ENCODE data around the gene PDCD11. TPM values are rescaled to one million over a fixed set of nuclear protein-coding genes. Genes with fewer than 3 reads are reported as not detected.

Gene PDCD11
- total RNA-seq, 1 donor from 2014 or later, result 21.6 TPM

GRCh38 chr10:103457896-103458583, 61.6 kb downstream of the PDCD11 start:
- ATAC-seq (no peak), DNase-seq (no peak)
- Histone ChIP-seq H3K9me3 (no peaks in the 10 kb centered on the region), H3K27ac (no peak overlapping the region), H3K27me3 (ENCODE audit: low read depth) (no peaks in the 10 kb centered on the region), H3K36me3 (no peaks in the 10 kb centered on the region), H3K4me3 (no peak overlapping the region), H3K4me1 (peaks cover 1% of the 10 kb centered on the region)
- no peak for TF ChIP-seq CTCF (IDR thresholded peaks at IDR 0.05)
- intact Hi-C loops (cut with DNase I), result no loop called here

GRCh38 chr10:103458720-103459119, 62.3 kb downstream of the PDCD11 start, which contains the start of gene CALHM1:
TSS of gene CALHM1 (minus strand) at chr10:103458900. CDS start at chr10:103458751, 149 bp downstream.
- Histone ChIP-seq H3K36me3 (no peaks in the 10 kb centered on the region), H3K4me3 (no peak within 1 kb of the TSS), H3K27me3 (ENCODE audit: low read depth) (no peaks in the 10 kb centered on the region), H3K9me3 (no peaks in the 10 kb centered on the region), H3K4me1 (no peaks in the 10 kb centered on the region), H3K27ac (no peak within 1 kb of the TSS)
- no peak for TF ChIP-seq CTCF (IDR thresholded peaks at IDR 0.05)
- DNase-seq (no peak), ATAC-seq (no peak)
- intact Hi-C loops (cut with DNase I), result no loop called here

GRCh38 chr10:103459615-103460014, 63.2 kb downstream of the PDCD11 start:
- Histone ChIP-seq H3K4me3 (no peak overlapping the region), H3K36me3 (no peaks in the 10 kb centered on the region), H3K9me3 (no peaks in the 10 kb centered on the region), H3K27me3 (ENCODE audit: low read depth) (no peaks in the 10 kb centered on the region), H3K27ac (no peak overlapping the region), H3K4me1 (no peaks in the 10 kb centered on the region)
- intact Hi-C loops (cut with DNase I), result no loop called here
- no peak for ATAC-seq
- no peak for DNase-seq
- TF ChIP-seq CTCF (IDR thresholded peaks at IDR 0.05), result no peak

- no peaks in the 10 kb centered on the region for H3K27me3 ChIP-seq (ENCODE audit: low read depth)
- no peaks in the 10 kb centered on the region for H3K9me3 ChIP-seq
- no peaks in the 10 kb centered on the region for H3K4me1 ChIP-seq
- H3K4me3 ChIP-seq, result no peak overlapping the region
- no peak for DNase-seq
- H3K36me3 ChIP-seq, result no peaks in the 10 kb centered on the region
- TF ChIP-seq CTCF (IDR thresholded peaks at IDR 0.05), result no peak
- H3K27ac ChIP-seq, result no peak overlapping the region
- intact Hi-C loops (cut with DNase I), result no loop called here
- no peak for ATAC-seq
Measured at GRCh38 chr10:103463499-103463898, 67.1 kb downstream of the PDCD11 start.

- TF ChIP-seq CTCF (IDR thresholded peaks at IDR 0.05), result no peak
- DNase-seq (no peak), ATAC-seq (peak in 1 of 2 donors; percentile 30)
- intact Hi-C loops (cut with DNase I), result no loop called here
- Histone ChIP-seq H3K4me1 (peaks cover 4% of the 10 kb centered on the region), H3K27me3 (ENCODE audit: low read depth) (no peaks in the 10 kb centered on the region), H3K4me3 (no peak overlapping the region), H3K36me3 (no peaks in the 10 kb centered on the region), H3K27ac (no peak overlapping the region), H3K9me3 (no peaks in the 10 kb centered on the region)
Measured at GRCh38 chr10:103465411-103466179, 69.2 kb downstream of the PDCD11 start.

All from lower lobe of right lung (tissue), 2 donors.